Measurements from ENCODE around the gene MICU1.
"Not testable (repeated sequence)": the region's sequence is repeated elsewhere in the genome, so short reads cannot be mapped to it uniquely, and the experiment has no call there.

The MICU1 gene

DNA sequence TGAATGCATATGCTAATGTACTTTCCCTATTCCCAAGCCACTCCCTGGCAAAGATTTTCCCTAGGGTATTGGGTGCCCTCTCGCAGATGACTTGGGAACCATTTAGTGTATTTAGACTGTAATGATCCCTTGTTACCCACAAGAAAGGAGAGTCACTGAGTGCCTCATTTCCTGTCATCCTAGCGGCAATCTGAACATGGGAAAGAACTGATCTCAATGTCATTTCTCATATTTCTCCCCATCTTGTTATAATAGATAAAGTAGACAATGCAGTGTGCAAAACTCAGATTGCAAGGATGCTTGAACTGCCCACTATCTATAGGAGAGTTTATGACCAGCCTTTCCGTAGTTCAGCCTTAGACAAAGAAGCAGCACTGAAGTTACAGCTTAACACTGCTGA lies 123.3 kb downstream of the MICU1 start:
- DNase-seq, result no peak

DNA sequence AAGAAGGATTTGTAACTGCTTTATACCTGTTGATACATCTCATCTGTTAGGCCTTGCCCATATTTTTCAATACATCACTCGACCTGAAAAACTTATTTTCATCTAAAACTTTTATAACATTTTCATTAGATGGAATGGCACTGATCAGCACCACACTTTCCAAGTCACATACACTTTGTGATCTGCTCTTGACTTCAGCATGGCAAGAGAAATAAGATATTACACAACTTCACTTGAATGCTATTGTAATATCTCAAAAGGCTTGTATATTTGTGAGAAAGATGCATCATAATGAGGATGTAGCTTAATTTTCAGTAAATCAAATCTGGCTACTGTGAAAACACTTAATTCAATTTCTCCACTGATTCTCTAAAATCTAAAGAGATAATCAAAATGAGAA lies 126.2 kb downstream of the MICU1 start:
- DNase-seq, result no peak

DNA sequence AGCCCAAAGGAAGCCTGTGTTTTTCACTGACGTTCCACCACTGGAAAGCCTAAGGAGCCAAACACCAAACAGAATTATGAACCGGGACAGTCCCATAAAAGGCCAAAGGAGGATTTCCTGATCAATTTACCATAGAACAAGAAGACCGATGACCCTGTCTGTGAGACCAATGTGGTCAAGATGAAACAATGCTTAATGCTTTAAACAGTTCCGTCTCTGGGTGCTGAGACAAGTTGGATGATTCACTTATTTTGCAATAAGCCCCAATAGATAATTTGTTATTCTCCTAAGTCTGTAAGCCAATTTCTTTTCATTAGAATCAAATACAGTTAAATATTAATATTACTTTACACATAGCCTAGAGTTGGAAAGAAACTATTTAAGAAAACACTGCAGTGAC lies 134.9 kb downstream of the MICU1 start:
- no peak for DNase-seq

DNA sequence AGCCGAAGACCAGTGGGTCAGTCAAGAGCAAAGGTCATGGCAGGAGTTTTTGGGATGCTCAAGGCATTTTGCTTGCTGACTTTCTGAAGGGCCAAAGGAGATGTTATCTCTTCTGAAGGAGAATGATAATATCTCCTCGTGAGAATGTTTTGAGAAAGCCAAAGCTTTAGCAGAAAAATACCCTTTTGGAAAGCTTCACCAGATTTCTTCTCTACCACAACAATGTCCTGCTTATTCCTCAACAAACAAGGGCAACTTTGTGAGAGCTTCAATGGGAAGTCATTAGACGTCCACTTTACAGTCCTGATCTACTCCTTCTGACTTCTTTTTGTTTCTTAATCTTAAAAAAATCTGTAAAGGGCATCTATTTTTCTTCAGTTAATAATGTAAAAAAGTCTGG lies 138.4 kb downstream of the MICU1 start:
- no peak for DNase-seq

DNA sequence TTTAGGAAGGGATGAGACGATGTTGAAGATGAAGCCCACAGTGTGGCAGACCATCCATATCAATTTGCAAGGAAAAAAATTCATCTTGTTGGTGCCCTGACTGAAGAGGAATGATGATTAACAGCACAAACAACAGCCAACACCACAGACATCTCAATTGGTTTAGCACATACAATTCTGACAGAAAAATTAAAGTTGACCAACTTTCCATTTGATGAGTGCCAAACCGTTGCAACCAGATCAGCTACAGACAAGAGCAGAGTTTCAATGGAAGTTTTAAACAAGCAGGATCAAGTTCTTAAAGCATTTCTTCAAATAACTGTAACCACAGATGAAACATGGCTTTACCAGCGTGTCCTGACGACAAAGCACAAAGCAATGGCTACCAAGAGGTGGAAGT lies 138.8 kb downstream of the MICU1 start:
- DNase-seq, result no peak

DNA sequence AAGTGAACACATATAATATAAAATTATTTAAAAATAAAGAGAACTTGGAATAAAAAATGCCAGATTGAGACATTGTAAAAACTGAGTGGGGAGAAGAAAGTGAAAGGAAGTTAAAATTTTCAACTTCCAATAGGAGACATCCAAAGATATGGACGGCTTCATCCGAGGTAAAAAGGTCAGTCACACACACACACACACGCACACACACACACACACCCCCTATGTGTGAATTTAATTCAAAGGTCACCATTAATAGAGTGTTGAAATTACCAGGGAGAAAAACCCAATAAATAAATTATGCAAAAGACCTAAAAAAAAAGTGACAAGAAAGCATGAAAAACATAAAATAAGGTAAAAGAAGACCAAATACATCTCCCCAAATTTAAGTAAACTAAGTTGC lies 140.2 kb downstream of the MICU1 start:
- DNase-seq, result no peak

DNA sequence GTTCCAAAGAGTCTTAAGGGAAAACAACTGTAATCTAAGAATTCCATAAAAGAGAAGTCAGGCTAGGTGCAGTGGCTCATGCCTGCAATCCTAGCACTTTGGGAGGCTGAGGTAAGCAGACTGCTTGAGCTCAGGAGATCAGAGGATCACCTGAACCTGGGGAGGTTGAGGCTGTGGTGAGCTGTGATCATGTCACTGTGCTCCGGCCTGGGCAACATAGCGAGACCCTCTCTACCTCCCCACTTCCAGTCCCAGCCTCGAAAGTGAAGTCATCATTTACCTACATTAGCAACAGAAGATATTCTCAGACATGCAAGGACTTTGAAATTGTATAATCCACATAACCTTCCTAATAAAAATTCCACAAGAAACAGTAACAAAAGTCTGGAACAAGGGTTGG lies 141.4 kb downstream of the MICU1 start:
- no peak for DNase-seq

DNA sequence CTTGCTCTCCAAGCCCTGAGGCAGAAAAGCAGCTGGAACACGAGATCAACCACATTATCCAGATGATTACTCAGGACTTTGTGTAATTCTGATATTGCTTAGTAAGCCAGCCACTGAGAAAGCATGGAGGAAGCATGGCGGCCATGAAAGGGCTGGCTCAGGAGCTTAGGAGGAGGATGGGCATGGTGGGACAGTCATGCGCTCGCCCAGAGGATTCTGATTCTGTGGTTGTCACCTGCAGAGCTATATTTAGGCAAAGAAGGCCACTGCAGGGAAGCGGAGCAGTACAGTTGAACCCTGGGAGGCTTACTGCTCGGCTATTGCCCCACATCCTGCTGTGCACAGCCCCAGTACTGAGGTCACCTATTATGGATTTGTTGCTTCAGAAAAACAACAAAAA lies 142.4 kb downstream of the MICU1 start:
- no peak for DNase-seq

DNA sequence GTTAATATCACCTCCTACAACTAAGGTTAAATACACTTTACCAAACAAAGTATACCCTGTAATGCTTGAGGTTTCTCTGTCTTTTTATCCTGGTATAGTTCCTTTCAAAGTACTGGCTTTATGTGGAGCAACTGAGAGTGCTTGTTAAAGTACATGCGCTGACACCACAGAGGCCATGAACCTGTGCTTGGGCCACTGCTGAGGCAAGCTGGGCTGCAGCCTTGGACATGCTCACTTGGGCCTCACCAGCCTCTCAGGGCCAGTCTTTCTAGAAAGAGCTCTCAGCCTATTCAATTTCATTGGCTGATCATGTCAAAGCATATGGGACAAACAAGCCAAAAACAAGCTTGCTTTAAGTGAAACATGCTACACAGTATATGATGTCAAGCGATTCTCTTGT lies 145.0 kb downstream of the MICU1 start:
- no peak for DNase-seq

DNA sequence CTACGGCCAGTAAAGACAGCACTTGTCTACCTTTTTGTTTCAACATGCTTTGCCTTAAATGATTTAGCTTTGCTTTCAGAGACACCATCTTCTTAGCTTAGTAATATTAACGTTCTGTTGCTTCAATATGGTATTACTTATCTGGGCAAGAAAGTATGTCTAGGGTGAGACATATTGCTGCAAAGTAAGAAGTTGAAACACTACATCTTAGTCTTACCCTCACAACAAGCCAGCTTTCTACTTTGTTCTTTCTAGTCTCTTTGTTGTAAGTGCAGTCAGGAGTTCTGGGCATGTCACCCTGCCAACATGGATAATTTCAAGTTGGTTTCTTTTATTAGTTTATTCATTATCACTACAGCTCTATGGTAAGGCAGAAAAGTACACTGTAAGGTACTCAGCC lies 148.4 kb downstream of the MICU1 start:
- DNase-seq, result no peak

DNA sequence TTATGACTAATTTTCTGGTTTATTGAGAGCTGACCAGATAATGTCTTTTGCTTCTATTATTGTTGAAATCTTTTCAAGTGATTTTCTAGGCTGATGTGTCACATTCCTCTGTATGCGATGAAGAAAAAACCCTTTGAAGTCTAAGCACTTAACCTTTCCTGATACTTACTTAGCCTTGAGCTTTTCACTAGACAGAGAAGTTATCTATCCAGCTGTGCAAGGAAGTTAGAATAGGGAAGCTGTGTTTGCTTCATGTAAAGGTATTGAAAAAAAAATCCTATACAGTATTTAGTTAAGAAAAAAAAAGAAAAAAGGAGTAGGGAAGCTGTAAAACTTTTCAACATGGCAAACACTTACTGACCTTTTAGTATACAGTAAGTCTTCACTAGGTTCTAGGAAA lies 153.6 kb downstream of the MICU1 start:
- no peak for DNase-seq

DNA sequence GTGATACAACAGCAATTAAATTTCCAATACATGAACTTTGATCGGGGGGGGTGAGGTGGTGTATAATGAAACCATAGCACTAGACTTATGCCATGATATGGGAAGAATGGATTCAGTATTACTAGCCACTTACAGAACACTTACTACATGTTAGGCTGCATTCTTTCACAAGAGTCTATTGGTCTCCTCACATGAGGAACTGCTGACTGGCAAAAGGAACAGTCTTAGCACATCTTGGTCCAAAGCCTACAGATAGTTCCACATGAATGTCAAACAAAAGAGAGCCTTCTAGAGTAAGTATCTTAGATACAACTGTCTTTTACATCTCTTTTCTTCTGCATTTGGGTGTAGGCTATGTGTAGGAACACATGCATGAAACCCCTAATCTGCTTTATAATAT lies 155.2 kb downstream of the MICU1 start:
- DNase-seq, result no peak

DNA sequence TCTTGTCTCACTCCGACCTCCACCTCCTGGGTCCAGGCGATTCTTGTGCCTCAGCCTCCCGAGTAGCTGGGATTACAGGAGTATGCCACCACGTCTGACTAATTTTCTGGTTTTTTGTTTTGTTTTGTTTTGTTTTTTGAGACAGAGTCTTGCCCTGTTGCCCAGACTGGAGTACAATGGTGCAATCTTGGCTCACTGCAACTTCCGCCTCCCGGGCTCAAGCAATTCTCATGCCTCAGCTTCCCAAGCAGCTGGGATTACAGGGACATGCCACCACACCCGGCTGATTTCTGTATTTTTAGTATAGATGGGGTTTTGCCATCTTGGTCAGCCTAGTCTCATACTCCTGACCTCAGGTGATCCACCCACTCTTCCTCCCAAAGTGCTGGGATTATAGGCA lies 158.8 kb downstream of the MICU1 start:
- not testable (repeated sequence) for DNase-seq

DNA sequence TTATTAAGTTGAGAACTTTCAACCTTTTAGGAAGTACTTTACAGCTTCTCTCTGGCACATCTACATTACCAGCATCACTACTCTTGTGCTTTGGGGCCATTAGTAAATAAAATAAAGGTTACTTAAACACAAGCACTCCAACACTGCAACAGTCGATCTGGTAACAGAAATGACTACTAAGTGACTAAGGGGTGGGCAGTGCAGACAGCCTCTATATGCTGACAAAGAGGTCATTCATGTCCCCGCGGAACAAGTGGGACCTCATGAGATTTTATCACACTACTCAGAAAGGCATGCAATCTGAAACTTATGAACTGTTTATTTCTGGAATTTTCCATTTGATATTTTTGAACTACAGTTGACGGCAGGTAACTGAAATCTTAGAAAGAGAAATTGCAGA lies 159.9 kb downstream of the MICU1 start:
- DNase-seq, result no peak

DNA sequence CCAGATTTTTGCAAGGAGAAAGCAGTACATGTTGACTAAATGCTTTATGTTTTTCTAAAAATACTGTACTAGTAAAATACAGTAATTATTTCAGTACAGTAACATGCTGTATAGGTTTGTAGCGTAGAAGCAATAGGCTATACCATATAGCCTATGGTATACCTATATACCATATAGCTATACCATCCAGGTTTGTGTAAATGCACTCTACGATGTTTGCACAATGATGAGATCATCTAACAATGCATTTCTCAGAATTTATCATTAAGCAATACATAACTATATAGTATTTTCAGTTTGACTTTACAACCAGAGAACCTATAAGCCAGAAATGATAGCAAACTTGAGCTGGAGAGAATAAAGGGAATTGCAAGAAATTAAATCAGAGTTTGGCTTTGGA lies 161.4 kb downstream of the MICU1 start:
- DNase-seq, result no peak

DNA sequence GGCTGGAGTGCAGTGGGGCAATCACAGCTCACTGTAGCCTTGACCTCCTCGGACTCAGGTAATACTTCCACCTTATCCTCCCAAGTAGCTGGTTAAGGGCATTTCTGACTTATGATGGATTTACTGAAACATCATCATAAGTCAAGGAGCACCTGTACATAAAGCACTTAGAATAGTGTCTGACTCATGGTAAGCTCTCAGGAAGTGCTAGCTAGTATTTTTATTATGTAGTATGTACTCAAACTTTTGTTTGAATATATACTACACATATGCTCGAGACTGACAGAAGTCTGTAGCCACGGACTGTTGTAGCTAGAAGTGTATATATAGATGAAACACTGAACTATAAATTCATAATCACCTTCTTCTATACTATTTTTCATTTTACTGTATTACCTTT lies 163.6 kb downstream of the MICU1 start:
- DNase-seq, result no peak

DNA sequence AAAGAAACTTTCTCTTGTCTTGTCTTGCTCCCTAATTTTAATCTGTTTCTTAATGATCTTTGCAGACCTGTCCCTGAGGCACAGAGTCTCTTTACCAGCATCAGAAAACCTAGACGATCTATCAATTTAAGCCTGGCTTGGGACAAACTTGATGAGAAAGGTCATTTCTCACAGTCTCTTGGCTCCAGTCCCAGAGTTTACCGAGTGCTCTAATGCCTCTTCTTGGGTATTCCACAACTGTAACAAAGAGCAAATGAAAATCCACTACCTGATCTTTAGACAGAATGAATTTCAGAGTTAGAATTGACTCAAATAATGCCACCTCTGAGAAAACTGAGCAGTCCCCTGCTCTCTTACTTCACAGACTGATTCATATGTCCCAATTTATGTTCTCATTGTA lies 164.8 kb downstream of the MICU1 start:
- DNase-seq, result no peak

DNA sequence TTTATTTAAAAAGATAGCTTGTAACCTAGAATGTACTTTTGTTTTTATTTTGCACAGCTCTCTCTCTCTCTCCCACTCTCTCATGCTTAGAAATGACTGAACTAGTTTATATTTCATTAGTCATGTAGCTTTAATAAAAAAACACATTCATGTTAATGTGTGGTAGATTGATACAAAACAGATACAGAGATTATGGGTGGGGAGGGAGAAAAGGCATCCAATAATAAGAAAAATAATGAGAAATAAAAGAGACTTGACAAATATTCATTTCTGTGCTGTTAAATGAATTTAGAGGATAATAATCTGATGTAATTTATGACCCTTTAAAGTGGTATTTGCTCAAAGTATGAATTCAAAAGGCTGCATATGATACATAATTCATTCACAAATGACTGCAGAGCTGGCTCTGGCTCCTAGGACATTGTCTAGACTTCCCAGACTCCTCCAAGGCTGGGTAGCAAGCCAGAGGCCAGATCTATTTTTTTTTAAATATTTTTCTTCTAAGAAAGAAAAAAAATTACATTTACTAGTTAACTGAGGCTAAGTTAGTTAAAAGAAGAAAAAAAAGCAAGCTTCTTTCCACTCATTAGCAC lies 165.5 kb downstream of the MICU1 start:
- no peak for DNase-seq

DNA sequence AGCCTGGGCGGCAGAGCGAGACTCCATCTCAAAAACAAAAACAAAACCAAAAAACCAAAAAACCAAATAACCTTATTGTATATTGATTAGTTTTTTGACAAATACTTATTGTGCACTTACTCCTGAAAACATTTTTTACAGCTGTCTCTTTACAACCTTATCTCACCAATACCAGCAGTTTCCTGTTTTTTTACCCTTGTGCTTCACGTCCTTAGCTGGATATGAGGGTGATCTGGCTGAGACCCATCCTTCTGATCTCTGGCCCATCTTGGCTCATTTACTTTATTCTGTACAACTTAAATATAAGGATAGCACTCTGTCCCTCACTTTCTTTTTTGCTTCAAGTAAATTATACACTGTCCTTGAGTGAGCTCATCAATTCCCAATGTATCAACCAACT lies 166.6 kb downstream of the MICU1 start:
- no peak for DNase-seq

DNA sequence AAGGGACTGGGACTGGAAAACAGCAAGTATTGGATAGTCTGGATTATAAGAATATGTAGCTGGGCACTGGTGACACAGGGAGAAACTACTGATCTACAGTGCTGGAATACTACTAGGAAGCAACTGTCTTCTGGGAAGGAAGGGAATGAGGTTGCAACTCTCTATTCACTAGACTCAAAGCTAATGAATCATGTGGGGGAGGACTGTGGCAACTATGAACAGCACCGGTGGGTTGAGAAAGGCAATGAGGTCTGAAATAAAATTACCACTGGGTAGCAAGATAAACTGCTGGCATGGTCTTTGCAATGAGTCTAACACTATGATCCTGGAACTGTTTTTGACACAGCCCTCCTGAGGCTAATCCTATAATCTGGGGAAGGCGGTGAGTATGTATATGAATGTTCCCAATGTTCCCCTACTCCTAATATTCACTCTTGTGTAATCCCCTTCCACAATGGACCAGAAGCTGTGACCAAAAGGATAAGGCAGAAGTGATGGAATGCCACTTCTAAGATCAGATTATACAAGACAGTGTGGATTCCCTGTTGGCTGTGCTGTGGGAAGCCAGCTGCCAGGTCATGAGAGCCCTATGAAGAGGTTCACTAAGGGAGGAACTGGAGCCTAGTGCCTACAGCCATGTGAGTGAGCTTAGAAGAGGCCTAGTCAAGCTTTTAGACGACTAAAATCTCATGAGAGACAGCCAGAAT lies 169.8 kb downstream of the MICU1 start:
- DNase-seq, result no peak

DNA sequence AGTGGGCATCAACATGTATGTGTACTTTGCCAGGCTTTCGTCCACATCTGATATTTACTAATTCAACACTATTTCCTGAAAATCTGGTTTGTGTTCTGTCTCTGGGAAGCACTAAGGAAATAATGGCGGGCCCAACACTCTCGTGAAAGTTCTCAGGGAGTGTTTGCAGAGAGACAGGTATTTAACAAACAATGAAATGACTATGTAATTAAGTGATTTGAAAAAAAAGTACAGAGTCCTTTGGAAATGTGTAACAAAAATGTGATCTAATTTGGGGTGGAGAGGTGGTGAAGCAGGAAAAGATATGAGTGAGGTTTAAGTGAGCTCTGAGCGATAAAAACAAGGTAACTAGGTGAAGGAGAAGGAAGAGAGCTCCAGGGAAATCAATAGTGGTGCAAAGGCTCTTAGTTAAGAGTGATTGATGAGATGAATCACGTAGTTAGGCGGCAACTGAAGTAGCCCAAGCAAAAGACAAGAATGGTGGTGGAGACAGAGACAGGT lies 175.9 kb downstream of the MICU1 start:
- no peak for DNase-seq

DNA sequence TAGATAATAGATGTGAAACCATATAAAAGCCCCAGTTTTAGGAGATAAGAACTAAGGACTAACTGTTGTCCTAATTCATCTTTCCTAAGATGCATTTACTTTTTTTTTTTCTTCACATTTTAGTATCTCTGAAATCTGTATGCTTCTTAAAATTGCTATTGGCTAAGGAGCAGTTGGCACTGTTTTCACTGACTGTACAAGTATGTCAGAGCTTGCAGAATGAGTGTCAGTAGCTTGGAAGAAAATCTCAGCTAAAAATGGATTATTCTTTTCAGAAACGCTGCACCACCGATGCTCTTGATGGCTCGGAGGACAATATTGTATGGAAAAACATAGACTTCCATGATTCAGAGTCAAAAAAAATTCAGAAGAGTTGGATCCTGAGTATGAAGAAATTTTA lies 180.0 kb downstream of the MICU1 start:
- no peak for DNase-seq

DNA sequence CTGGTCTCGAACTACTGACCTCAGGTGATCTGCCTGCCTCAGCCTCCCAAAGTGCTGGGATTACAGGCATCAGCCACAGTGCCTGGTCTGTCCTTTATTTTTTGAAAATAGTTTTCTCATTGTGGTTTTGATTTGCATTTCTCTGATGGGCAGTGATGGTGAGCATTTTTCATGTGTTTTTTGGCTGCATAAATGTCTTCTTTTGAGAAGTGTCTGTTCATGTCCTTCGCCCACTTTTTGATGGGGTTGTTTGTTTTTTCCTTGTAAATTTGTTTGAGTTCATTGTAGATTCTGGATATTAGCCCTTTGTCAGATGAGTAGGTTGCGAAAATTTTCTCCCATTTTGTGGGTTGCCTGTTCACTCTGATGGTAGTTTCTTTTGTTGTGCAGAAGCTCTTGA lies 182.9 kb downstream of the MICU1 start:
- DNase-seq, result not testable (repeated sequence)

DNA sequence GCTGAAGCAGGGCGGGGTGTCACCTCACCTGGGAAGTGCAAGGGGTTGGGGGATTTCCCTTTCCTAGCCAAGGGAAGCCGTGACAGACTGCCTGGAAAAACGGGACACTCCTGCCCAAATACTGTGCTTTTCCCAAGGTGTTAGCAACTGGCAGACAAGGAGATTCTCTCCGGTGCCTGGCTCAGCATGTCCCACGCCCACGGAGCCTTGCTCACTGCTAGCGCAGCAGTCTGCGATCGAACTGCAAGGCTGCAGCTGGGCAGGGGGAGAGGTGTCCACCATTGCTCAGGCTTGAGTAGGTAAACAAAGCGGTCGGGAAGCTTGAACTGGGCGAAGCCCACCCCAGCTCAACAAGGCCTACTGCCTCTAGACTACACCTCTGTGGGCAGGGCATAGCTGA lies 190.3 kb downstream of the MICU1 start:
- no peak for DNase-seq

DNA sequence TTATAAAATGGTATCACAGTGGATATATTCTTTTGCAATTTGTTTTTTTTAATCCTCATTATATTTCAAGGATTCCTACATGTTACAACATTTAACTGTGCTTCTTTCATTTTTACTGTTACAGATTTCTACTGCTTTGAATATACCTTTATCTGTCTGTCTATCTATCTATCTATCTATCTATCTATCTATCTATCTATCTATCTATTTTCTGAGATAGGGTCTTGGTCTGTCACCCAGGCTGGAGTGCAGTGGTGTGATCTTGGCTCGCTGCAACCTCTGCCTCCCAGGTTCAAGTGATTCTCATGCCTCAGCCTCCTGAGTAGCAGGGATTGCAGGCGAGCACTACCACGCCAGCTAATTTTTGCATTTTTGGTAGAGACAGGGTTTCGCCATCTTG lies 194.9 kb downstream of the MICU1 start:
- not testable (repeated sequence) for DNase-seq
